C4-2B (cell line): ENCODE data around the gene ZC3H7B.

Experiments
- ZFX ChIP-seq: fragments of 450-650 bp; IDR thresholded peaks from 2 replicates; pipeline ENCODE4 v1.6.1; 2017
- TF ChIP-seq, protein P1 (sequence below): fragments of 450-650 bp; conservative IDR thresholded peaks from 2 replicates; pipeline ENCODE4 v1.5.1; 2017; ENCODE audit warnings: mild to moderate bottlenecking

- TF ChIP-seq, protein P1, sequence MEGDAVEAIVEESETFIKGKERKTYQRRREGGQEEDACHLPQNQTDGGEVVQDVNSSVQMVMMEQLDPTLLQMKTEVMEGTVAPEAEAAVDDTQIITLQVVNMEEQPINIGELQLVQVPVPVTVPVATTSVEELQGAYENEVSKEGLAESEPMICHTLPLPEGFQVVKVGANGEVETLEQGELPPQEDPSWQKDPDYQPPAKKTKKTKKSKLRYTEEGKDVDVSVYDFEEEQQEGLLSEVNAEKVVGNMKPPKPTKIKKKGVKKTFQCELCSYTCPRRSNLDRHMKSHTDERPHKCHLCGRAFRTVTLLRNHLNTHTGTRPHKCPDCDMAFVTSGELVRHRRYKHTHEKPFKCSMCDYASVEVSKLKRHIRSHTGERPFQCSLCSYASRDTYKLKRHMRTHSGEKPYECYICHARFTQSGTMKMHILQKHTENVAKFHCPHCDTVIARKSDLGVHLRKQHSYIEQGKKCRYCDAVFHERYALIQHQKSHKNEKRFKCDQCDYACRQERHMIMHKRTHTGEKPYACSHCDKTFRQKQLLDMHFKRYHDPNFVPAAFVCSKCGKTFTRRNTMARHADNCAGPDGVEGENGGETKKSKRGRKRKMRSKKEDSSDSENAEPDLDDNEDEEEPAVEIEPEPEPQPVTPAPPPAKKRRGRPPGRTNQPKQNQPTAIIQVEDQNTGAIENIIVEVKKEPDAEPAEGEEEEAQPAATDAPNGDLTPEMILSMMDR: no peak
- TF ChIP-seq ZFX: no peak
Measured at GRCh38 chr22:41382098-41382578, 80.8 kb downstream of the ZC3H7B start.
